Hematopoietic multipotent progenitor cell (in vitro differentiated cells): Measurements from ENCODE around the gene CRABP2. TPM values are rescaled to one million over a fixed set of nuclear protein-coding genes. Genes with fewer than 3 reads are reported as not detected.

Source experiments
- DNase-seq, 3 donors: peaks; one replicate each; pipeline ENCODE4 v3.0.0-alpha.2; 2011 to 2015; ENCODE audit warnings: low read depth in 2 of 3, low spot score in 2 of 3
- total RNA-seq: library from RNA; depleted of rRNA; stranded (reverse); fragments of >200 nt; gene quantifications from one replicate; pipeline ENCODE4 v1.2.3, GENCODE V29; 2012

CRABP2 gene
- total RNA-seq, 1 donor, result 0.27 TPM

- DNase-seq, result no peak
Observed at GRCh38 chr1:156711011-156711817, 5.8 kb upstream of the CRABP2 start.

- no peak for DNase-seq
Observed at GRCh38 chr1:156709757-156710489, 4.5 kb upstream of the CRABP2 start.

DNA sequence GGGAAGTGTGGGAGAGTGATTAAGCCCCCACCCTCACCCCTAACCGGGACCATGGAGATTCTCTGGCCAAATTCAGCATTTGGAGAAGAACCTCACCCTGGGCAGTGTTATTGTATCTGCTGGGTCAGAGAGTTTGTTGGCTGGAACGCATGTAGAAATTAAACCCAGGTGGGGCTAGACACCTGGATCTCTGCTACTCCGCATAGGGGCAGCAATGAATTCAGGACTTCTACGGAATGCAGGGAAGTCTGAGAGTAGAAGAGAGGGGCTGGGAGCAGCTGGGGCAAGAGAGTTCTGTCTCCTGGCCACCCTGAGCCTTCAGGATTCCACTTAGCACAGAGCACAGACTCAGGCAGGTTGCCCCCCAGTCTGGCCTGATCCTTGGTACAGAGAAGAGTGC, 3.6 kb upstream of the CRABP2 start:
- no peak for DNase-seq

GRCh38 chr1:156708218-156708661, 2.9 kb upstream of the CRABP2 start:
- DNase-seq, result no peak

DNA sequence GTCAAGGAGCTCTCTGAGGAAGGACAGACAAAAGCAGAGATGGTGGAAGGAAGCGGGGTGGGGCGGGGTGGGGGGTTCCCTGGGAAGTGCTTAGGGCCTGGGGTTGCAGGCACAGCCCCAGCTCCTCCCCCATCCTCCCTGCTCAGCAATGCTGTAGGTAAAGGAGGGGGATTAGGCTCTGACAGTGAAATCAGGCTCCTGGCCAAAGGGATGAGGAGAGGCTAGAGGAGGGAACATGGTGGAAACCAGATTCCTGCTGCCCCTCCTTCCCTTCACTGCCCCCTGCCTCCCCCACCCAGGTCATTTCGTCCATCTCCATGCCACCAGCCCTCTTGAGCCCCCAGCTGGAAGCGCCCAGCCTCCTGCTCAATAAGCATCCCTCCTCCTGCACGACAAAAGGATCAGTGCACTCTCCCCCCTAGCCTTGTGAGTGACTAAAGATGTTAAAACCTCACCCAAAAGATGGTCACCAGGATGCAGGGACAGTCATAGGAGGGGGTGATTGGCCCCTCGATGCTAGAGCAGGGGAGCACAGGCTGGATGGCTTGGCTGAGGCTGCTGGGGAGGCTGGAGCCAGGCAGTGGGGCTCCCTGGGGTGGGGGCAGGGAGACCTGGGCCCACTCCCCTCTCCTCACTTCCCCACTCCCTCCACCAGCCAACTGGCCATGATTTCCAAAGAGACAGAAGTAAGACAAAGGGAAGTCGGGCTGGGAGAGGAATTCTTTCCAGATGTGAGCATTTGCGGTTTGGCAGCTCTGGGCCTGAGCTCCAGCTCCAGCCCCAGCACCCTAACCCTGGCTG, 2.2 kb upstream of the CRABP2 start:
- no peak for DNase-seq

GRCh38 chr1:156706657-156707416, 1.5 kb upstream of the CRABP2 start:
- DNase-seq, result peak in 2 of 3 donors; percentile 25 to 26

DNA sequence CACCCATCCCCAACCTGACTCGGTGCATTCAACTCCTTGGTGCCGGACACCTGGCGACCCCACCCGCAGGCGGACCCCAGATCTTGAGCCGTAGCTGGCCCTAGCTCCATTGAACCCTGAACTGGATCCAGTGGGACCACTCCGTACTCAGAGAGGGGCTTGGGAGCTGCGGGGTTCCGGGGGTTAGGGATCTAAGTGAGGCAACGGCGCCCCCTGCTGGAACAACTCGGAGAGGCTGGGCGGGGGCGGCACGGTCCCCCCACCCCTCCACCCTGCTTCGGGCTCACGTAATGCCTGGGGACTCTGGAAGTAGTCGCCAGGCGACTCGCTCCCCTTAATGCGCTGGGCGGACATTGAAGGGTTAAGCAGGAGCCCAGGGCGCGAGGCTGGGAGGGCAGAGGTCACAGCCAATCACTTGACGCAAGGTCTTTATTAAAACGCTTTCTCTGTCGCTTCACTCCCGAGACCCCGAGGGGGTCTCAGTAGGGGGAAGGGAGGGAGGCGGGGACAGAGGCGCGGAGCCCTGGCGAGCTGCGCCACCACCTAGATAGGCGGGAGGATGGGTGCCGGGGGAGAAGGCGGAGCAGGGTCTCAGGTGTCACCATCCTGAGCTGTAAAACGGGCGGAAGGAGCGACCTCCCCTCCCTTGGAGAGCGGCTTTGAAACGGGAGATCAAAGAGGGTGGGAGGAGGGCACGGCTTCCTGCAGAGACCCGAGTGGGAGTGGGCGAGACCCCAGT, 704 bp upstream of the CRABP2 start:
- peak in 2 of 3 donors; percentile 61 to 65 for DNase-seq

- DNase-seq, result peak in 1 of 3 donors; percentile 55
Observed at GRCh38 chr1:156704930-156705320, 458 bp downstream of the CRABP2 start.

GRCh38 chr1:156704166-156704711, 1.1 kb downstream of the CRABP2 start:
- DNase-seq, result no peak

GRCh38 chr1:156703741-156704140, 1.6 kb downstream of the CRABP2 start:
- DNase-seq, result no peak

DNA sequence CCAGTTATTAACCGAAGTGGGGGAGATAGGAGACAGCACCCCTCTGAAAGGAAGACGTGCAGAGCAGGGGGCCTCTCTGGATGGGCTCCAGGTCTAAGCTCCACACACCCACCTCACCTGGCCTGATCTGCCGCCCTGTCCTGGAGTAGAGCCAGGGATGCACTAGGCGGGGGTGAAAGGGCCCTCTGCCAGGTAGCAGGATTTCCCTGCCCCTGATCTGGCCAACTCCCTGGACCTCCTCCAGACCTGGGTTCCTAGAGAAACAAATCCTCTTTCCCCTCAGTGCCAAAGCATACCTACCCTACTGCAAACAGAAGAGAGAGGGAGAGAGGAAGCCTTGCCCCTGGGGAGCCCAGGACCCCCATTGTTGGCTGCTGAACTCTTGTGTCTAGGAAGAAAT, 2.0 kb downstream of the CRABP2 start:
- no peak for DNase-seq

DNA sequence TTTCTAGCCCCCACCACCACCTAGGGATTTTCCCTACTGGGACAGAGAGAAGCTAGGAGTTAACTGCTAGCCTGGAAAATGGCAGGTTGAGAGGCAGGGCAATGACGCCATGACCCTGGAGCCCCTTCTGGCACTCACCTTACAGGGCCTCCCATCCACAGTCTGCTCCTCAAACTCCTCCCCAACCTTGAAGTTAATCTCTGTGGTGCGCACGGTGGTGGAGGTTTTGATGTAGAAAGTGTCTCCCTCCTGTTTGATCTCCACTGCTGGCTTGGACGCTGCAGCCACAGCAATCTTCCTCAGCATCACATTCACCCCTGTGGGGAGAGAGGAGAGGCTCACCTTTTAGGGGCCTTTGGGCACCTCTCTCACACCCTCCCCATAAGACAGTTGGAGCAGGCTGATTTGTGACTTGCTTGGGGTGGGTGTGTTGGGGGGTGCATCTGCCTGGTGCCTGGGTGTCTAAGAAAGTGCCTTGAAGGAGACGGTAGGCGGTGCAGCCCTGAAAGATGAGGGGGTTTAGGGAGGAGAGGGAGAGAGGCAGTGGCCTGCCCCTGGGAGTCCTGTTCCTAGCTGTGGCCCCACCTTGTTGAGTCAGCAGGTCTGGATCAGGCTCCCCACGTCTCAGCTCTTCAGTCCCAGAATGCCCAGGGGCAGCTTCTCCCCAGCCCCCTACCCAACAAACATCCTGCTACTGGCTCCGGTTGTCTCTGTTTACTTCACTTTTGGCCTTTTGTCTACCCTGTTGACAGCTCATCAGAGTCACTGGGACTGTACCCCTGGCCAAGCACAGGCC, 4.4 kb downstream of the CRABP2 start:
- DNase-seq, result no peak

- DNase-seq, result no peak
Observed at GRCh38 chr1:156698995-156699394, 6.4 kb downstream of the CRABP2 start.

DNA sequence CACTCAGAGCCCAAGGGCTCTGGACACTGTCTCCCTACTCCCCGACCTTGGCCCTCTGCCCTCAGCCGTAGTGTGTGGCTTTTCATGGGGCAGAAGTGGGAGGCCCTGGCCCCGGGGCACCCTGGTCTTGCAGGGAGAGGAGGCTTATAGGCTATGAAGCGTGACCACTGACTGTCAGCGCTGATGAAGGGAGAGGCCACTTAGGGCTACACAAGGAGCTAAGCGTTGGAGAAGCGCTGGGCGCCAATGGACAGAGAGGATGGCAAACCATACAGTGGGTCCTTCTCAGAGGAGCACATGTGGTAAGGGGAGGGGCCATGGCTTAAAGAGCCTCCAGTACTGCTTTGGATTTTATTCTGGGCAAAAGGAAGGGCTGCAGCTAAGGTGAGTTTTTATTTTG, 7.9 kb downstream of the CRABP2 start:
- DNase-seq, result no peak

DNA sequence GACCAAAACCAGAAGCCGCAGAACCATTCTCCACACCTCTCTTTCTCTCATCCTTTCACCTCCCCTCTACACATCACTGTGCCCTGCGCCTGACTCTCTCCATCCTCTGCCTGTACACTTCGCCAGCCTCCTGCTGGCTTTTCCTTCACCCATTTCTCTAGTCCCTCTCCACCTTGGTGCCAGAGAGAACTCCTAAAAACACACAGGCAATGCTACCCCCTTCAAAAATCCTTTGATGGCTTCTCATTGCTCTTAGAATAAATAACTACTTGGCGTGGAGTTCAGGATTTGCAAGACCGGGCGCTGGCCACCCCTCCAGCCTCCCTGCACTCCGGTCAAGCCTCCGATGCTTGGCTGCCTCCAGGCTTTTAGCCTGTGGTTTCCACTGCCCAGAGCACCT, 8.6 kb downstream of the CRABP2 start:
- no peak for DNase-seq

DNA sequence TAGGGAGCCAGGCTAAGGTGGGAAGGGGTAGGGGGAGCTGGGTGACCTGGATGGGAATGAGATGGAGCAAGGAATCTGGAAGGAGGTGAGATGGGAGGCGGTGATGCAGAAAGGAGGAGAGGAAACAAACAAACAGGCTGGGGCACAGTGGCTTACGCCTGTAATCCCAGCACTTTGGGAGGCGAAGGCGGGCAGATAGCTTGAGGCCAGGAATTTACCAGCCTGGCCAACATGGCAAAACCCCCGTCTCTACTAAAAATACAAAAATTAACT, 10.8 kb downstream of the CRABP2 start:
- no peak for DNase-seq

GRCh38 chr1:156693848-156694689, 11.3 kb downstream of the CRABP2 start:
- no peak for DNase-seq
